Activated T-cell treated with anti-CD3 and anti-CD28 coated beads for 48 hours (primary cell): ENCODE results near the gene EFNB2.
A peak's percentile ranks its signal among the peaks of the same experiment; 100 is the strongest.

Source experiments
- DNase-seq: peaks from one replicate; pipeline ENCODE4 v3.0.0-alpha.2; 2020; ENCODE audit warnings: low read depth

The EFNB2 gene

GRCh38 chr13:106525865-106526264 lies 9.6 kb downstream of the EFNB2 start:
- DNase-seq, result no peak

GRCh38 chr13:106524108-106524507 lies 11.4 kb downstream of the EFNB2 start:
- DNase-seq, result no peak

- no peak for DNase-seq
These were observed 11.9 kb downstream of the EFNB2 start for GRCh38 chr13:106523576-106523975.

GRCh38 chr13:106522898-106523525 lies 12.4 kb downstream of the EFNB2 start:
- DNase-seq, result no peak

GRCh38 chr13:106522112-106522705 lies 13.3 kb downstream of the EFNB2 start:
- DNase-seq, result no peak

GRCh38 chr13:106521095-106521799 lies 14.2 kb downstream of the EFNB2 start:
- no peak for DNase-seq

- no peak for DNase-seq
These were observed 15.0 kb downstream of the EFNB2 start for GRCh38 chr13:106520251-106521054.

GRCh38 chr13:106518512-106518911 lies 16.9 kb downstream of the EFNB2 start:
- no peak for DNase-seq

GRCh38 chr13:106517109-106517847 lies 18.2 kb downstream of the EFNB2 start:
- no peak for DNase-seq

- DNase-seq, result no peak
These were observed 19.7 kb downstream of the EFNB2 start for GRCh38 chr13:106515635-106516254.

- DNase-seq, result no peak
These were observed 20.4 kb downstream of the EFNB2 start for GRCh38 chr13:106514928-106515634.

- DNase-seq, result no peak
These were observed 22.2 kb downstream of the EFNB2 start for GRCh38 chr13:106513025-106513983.

- peak; percentile 3 for DNase-seq
These were observed 27.7 kb downstream of the EFNB2 start for GRCh38 chr13:106507560-106508274.

GRCh38 chr13:106506286-106506685 lies 29.2 kb downstream of the EFNB2 start:
- DNase-seq, result no peak

GRCh38 chr13:106505732-106506131 lies 29.7 kb downstream of the EFNB2 start:
- no peak for DNase-seq

- DNase-seq, result no peak
These were observed 30.2 kb downstream of the EFNB2 start for GRCh38 chr13:106505295-106505694.

GRCh38 chr13:106503730-106504453 lies 31.6 kb downstream of the EFNB2 start:
- DNase-seq, result no peak

- DNase-seq, result no peak
These were observed 32.2 kb downstream of the EFNB2 start for GRCh38 chr13:106503272-106503671.
